CD14-positive monocyte (primary cell): ENCODE measurements around the gene GMEB1. TPM values are rescaled to one million over a fixed set of nuclear protein-coding genes. Genes with fewer than 3 reads are reported as not detected.
"Not testable (repeated sequence)": the region's sequence is repeated elsewhere in the genome, so short reads cannot be mapped to it uniquely, and the experiment has no call there.

ENCODE experiments used
- DNase-seq, 3 donors: peaks; one replicate each; pipeline ENCODE4 v3.0.0-alpha.2; 2011 to 2022
- H2AFZ ChIP-seq: 2 replicates; pipeline ENCODE4 v1.6.0; 2012; ENCODE audit warnings: mild to moderate bottlenecking, low read depth, low read length, inconsistent platforms; ENCODE audit not compliant: insufficient read depth, poor library complexity, severe bottlenecking
- H3K27ac ChIP-seq, 2 donors: 1 replicate in 1 of 2; 2 replicates in 1 of 2; pipeline ENCODE4 v1.5.1; 2012 to 2013; ENCODE audit warnings: low read length in 2 of 2, control low read depth in 1 of 2, inconsistent platforms in 1 of 2, low read depth in 1 of 2, mild to moderate bottlenecking in 1 of 2
- H3K27me3 ChIP-seq, 2 donors: one replicate each; pipeline versions ENCODE4 v1.6.0 to v1.6.1; 2011 to 2013; ENCODE audit warnings: low read length in 2 of 2; ENCODE audit not compliant: control insufficient read depth in 2 of 2, insufficient read depth in 2 of 2
- H3K36me3 ChIP-seq, 2 donors: replicated peaks in 1 of 2; 1 replicate in 1 of 2; 2 replicates in 1 of 2; pipeline versions ENCODE4 v1.5.1 to v1.6.1; 2012 to 2013; ENCODE audit warnings: low read length in 2 of 2, control low read depth in 1 of 2, inconsistent platforms in 1 of 2, mild to moderate bottlenecking in 1 of 2; ENCODE audit not compliant: insufficient read depth in 2 of 2, control insufficient read depth in 1 of 2
- H3K4me1 ChIP-seq, 2 donors: 1 replicate in 1 of 2; 2 replicates in 1 of 2; pipeline versions ENCODE4 v1.5.1 to v1.6.1; 2012 to 2013; ENCODE audit warnings: low read length in 2 of 2, control low read depth in 1 of 2, inconsistent platforms in 1 of 2, mild to moderate bottlenecking in 1 of 2, moderate library complexity in 1 of 2; ENCODE audit not compliant: insufficient read depth in 2 of 2, control insufficient read depth in 1 of 2
- H3K4me2 ChIP-seq: replicated peaks from 2 replicates; pipeline ENCODE3; 2012; ENCODE audit warnings: low read length, moderate library complexity, mild to moderate bottlenecking; ENCODE audit not compliant: poor library complexity, severe bottlenecking; ENCODE audit errors: extremely low read depth
- H3K4me3 ChIP-seq, 3 experiments: fragments of 200-600 bp in 1 of 3; sonication (generic) in 1 of 3; replicated peaks in 1 of 3; 1 replicate in 2 of 3; 2 replicates in 1 of 3; pipeline ENCODE4 v1.5.1; 2011 to 2013; ENCODE audit warnings: low read length in 3 of 3, mild to moderate bottlenecking in 3 of 3, control low read depth in 2 of 3, low read depth in 2 of 3, inconsistent platforms in 1 of 3, moderate library complexity in 1 of 3
- H3K79me2 ChIP-seq: 2 replicates; pipeline ENCODE4 v1.6.0; 2012; ENCODE audit warnings: mild to moderate bottlenecking, control low read depth, inconsistent platforms, low read length, moderate library complexity; ENCODE audit not compliant: insufficient read depth
- H3K9ac ChIP-seq: 2 replicates; pipeline ENCODE4 v1.6.0; 2017; ENCODE audit warnings: low read length, mild to moderate bottlenecking; ENCODE audit not compliant: insufficient read depth, poor library complexity, severe bottlenecking
- H3K9me3 ChIP-seq, 2 donors: replicated peaks in 1 of 2; 1 replicate in 1 of 2; 2 replicates in 1 of 2; pipeline versions ENCODE4 v1.5.1 to v1.6.1; 2012 to 2013; ENCODE audit warnings: low read length in 2 of 2, control low read depth in 1 of 2; ENCODE audit not compliant: control insufficient read depth in 1 of 2, insufficient read depth in 1 of 2
- H4K20me1 ChIP-seq: 2 replicates; pipeline ENCODE4 v1.6.0; 2012; ENCODE audit warnings: mild to moderate bottlenecking, low read length, control low read depth, moderate library complexity; ENCODE audit not compliant: insufficient read depth
- H3K27ac Mint-ChIP-seq, 7 donors: one replicate each; pipeline ENCODE4 v1.8.0; 2020; ENCODE audit warnings: mild to moderate bottlenecking in 7 of 7, mixed read lengths in 7 of 7, moderate library complexity in 6 of 7, inconsistent platforms in 2 of 7
- H3K27me3 Mint-ChIP-seq, 3 donors: one replicate each; pipeline ENCODE4 v1.8.0; 2021 to 2022; ENCODE audit warnings: low read depth in 3 of 3, mild to moderate bottlenecking in 3 of 3, mixed read lengths in 3 of 3, moderate library complexity in 3 of 3, inconsistent platforms in 1 of 3
- H3K36me3 Mint-ChIP-seq, 2 donors: one replicate each; pipeline ENCODE4 v1.8.0; 2020; ENCODE audit warnings: mixed read lengths in 2 of 2, inconsistent platforms in 1 of 2, mild to moderate bottlenecking in 1 of 2
- H3K4me1 Mint-ChIP-seq: one replicate; pipeline ENCODE4 v1.8.0; 2020; ENCODE audit warnings: mild to moderate bottlenecking, mixed read lengths
- H3K4me3 Mint-ChIP-seq, 2 donors: one replicate each; pipeline ENCODE4 v1.8.0; 2020; ENCODE audit warnings: mild to moderate bottlenecking in 2 of 2, mixed read lengths in 2 of 2, moderate library complexity in 1 of 2
- H3K9me3 Mint-ChIP-seq, 7 donors: one replicate each; pipeline ENCODE4 v1.8.0; 2020 to 2022; ENCODE audit warnings: mixed read lengths in 7 of 7, mild to moderate bottlenecking in 6 of 7, moderate library complexity in 6 of 7, inconsistent platforms in 2 of 7
- WGBS: methylation state at CpG from one replicate; pipeline ENCODE4 v1.1.5; 2013; ENCODE audit warnings: missing lambda C conversion rate; ENCODE audit not compliant: insufficient coverage; 5-methylcytosine and 5-hydroxymethylcytosine counted together
- intact Hi-C, 2 donors: fragments of 100-400 bp; cut with micrococcal nuclease; formaldehyde crosslinking; loops; one replicate each; pipeline versions ENCODE4 v1.15.0 to v1.15.1; 2023
- polyA plus RNA-seq, 3 donors: library from polyadenylated mRNA; depleted of rRNA in 1 of 3; unstranded in 2 of 3; stranded (reverse) in 1 of 3; fragments of 300-500 nt in 2 of 3; fragments of >200 nt in 1 of 3; fragmentation: Illumina TruSeq in 2 of 3; gene quantifications; 1 replicate in 2 of 3; 2 replicates in 1 of 3; pipeline ENCODE4 v1.2.3, GENCODE V29; 2012 to 2021
- TF ChIP-seq, protein P1 (sequence below): fragments of 200-600 bp; IDR thresholded peaks from one replicate; pipeline ENCODE4 v1.8.0; 2022; ENCODE audit warnings: antibody characterized with exemption, mild to moderate bottlenecking

The GMEB1 gene
- polyA plus RNA-seq, 3 donors = 8.1 to 16.0 (median 9.7) TPM

DNA sequence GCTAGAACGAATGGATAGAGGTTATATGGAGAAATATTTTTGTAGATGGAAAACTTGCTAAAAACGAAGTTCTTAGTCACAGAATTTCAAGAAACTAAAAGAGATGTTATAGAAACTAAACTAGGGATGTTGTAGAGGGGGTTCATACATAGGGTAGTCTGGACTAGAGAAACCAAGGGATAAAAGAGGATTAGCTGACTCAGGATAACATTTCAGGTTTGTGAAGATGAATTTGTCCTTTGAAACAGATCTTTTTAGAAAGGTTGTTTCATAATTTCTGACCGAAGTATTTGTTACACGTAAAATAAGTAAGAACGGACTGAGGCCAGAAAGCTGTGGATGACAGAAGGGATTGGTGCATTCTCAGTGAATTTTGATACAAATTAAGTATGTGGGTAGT lies 81.7 kb downstream of the GMEB1 start:
- H3K9me3 Mint-ChIP-seq = no peaks in the 10 kb centered on the region
- WGBS = 100% methylated on average over 1 of the region's 5 CpGs

DNA sequence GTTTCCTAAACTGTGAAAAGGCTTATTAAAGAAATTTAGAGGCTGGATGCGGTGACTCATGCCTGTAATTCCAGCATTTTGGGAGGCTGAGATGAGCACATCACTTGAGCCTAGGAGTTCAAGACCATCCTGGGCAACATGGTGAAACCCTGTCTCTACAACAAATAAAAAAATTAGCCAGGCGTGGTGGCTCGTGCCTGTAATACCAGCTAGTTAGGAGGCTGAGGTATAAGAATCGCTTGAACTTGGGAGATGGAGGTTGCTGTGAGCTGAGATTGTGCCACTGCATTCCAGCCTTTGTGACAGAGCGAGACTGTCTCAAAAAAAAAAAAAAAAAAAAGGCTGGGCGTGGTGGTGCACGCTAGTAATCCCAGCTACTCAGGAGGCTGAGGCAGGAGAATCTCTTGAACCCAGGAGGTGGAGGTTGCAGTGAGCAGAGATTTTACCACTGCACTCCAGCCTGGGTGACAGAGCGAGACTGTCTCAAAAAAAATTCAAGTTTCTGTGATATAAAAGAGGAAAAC lies 82.2 kb downstream of the GMEB1 start:
- WGBS = no CpG with 5 or more reads among the region's 8 CpGs
- peak overlapping the region in 1 of 2 donors; percentile 25 for H3K27ac ChIP-seq
- peaks cover 100% of the 10 kb centered on the region for H4K20me1 ChIP-seq
- H3K4me2 ChIP-seq, H3K27me3 ChIP-seq, H3K9me3 Mint-ChIP-seq, H3K9ac ChIP-seq, H3K4me3 ChIP-seq, H3K27me3 Mint-ChIP-seq, H2AFZ ChIP-seq, H3K4me3 Mint-ChIP-seq, DNase-seq, intact Hi-C loops, H3K9me3 ChIP-seq, H3K27ac Mint-ChIP-seq: not testable (repeated sequence)
- Mint-ChIP-seq H3K36me3 (peaks cover 15 to 36% of the 10 kb centered on the region in 2 donors), H3K4me1 (peaks cover 52% of the 10 kb centered on the region)
- H3K36me3 ChIP-seq = peaks cover 13 to 49% of the 10 kb centered on the region in 2 donors
- H3K79me2 ChIP-seq = peaks cover 100% of the 10 kb centered on the region
- H3K4me1 ChIP-seq = peaks cover 28 to 51% of the 10 kb centered on the region in 2 donors

More for the DNA sequence above, 81.7 kb downstream of the GMEB1 start:
- peaks cover 0 to 2% (median 0%) of the 10 kb centered on the region in 3 donors for H3K27me3 Mint-ChIP-seq
- Histone ChIP-seq H3K4me2 (no peak overlapping the region), H3K27me3 (no peaks in the 10 kb centered on the region), H3K27ac (peak overlapping the region in 1 of 2 donors; percentile 26), H3K9me3 (no peaks in the 10 kb centered on the region), H2AFZ (no peak overlapping the region), H3K4me3 (no peak overlapping the region), H4K20me1 (peaks cover 100% of the 10 kb centered on the region), H3K4me1 (peaks cover 31 to 56% of the 10 kb centered on the region in 2 donors), H3K79me2 (peaks cover 100% of the 10 kb centered on the region), H3K9ac (no peak overlapping the region), H3K36me3 (peaks cover 12 to 45% of the 10 kb centered on the region in 2 donors)
- intact Hi-C loops = no loop called here
- DNase-seq = no peak
- H3K36me3 Mint-ChIP-seq = peaks cover 16 to 38% of the 10 kb centered on the region in 2 donors
- peaks cover 53% of the 10 kb centered on the region for H3K4me1 Mint-ChIP-seq
- TF ChIP-seq, protein P1, sequence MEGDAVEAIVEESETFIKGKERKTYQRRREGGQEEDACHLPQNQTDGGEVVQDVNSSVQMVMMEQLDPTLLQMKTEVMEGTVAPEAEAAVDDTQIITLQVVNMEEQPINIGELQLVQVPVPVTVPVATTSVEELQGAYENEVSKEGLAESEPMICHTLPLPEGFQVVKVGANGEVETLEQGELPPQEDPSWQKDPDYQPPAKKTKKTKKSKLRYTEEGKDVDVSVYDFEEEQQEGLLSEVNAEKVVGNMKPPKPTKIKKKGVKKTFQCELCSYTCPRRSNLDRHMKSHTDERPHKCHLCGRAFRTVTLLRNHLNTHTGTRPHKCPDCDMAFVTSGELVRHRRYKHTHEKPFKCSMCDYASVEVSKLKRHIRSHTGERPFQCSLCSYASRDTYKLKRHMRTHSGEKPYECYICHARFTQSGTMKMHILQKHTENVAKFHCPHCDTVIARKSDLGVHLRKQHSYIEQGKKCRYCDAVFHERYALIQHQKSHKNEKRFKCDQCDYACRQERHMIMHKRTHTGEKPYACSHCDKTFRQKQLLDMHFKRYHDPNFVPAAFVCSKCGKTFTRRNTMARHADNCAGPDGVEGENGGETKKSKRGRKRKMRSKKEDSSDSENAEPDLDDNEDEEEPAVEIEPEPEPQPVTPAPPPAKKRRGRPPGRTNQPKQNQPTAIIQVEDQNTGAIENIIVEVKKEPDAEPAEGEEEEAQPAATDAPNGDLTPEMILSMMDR = no peak
- H3K27ac Mint-ChIP-seq = peak overlapping the region in 1 of 7 donors; percentile 58
- no peak overlapping the region for H3K4me3 Mint-ChIP-seq
